ENCODE results near the gene GALNT10. TPM values are rescaled to one million over a fixed set of nuclear protein-coding genes. Genes with fewer than 3 reads are reported as not detected.

GALNT10 gene
- polyA plus RNA-seq, 1 of the 3 experiments (the other 2 are of a cell fraction), result 56.3 TPM

DNA sequence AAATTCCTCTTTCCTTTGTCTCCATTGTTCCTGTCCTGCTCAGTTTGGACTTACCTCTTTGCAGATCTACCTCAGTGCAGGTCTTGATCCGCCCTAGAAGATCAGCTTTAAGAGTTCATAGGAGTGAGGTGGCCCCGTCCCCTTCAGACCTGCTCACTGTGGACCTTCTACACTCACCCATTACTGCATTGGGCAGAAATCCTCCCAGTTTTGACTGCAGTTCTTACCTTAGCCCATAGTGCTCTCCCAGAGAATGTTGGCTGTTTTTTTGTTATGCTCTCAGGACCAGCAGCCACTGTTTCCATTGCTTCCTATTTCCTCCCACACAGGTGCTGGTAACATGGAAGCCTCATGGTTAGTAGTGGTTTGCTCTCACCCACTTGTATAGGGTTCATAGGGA, 63.3 kb downstream of the GALNT10 start (continued):
- no peak for TF ChIP-seq ELF1 (IDR thresholded peaks at IDR 0.05)
- no peak for TF ChIP-seq CTCF (IDR thresholded peaks at IDR 0.05)
- TF ChIP-seq USF1 (IDR thresholded peaks at IDR 0.05; ENCODE audit: borderline replicate concordance, low read depth), result no peak
- TF ChIP-seq NRF1 (IDR thresholded peaks at IDR 0.05; ENCODE audit: low read depth, low read length), result no peak

DNA sequence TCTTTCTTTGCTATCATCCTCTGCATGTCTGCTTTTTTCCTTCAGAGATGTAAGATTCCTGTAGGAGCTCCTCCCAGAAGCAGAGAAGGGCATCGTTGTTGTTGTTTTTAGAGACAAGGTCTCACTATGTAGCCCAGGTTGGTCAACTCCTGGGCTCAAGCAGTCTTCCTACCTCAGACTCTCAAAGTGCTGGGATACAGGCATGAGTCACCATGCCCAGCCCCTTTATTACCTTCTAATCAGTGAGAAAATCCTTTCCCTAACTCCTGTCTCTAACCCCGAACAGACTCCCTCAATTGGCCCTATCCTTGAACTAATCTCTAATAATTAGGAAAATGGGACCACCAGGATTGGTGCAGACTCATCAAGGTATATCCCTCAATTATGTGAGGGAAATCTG, 64.4 kb downstream of the GALNT10 start:
- no peaks in the 10 kb centered on the region for H3K27me3 ChIP-seq (ENCODE audit: insufficient read depth)
- H4K20me1 ChIP-seq (ENCODE audit: insufficient read depth), result no peaks in the 10 kb centered on the region
- TF ChIP-seq RCOR1 (IDR thresholded peaks at IDR 0.05; ENCODE audit: low read length) (no peak), RAD21 (IDR thresholded peaks at IDR 0.05; ENCODE audit: low read length) (no peak), PBX3 (IDR thresholded peaks at IDR 0.05) (no peak), FOXJ3 (CRISPR knock-in tag; IDR thresholded peaks at IDR 0.05) (no peak), RFX5 (IDR thresholded peaks at IDR 0.05; ENCODE audit: low read length) (no peak), MXI1 (IDR thresholded peaks at IDR 0.05; ENCODE audit: low read depth, low read length) (no peak), IRF3 (IDR thresholded peaks at IDR 0.05; ENCODE audit: low read depth, low read length) (no peak), GATA2 (CRISPR knock-in tag; IDR thresholded peaks at IDR 0.05) (no peak), GABPA (IDR thresholded peaks at IDR 0.05; ENCODE audit: low read depth) (no peak), SMC3 (IDR thresholded peaks at IDR 0.05; ENCODE audit: low read depth, low read length) (no peak)
- H3K79me2 ChIP-seq (ENCODE audit: insufficient read depth), result peaks cover 90% of the 10 kb centered on the region
- DNase-seq, result no peak
- H3F3A ChIP-seq (replicated peaks; ENCODE audit: insufficient read depth), result peaks cover 16% of the 10 kb centered on the region
- 69% methylated on average over 2 of the region's 2 CpGs for WGBS (ENCODE audit: low lambda C conversion rate)
- no peak overlapping the region for H2AFZ ChIP-seq (ENCODE audit: low read depth)
- H3K9ac ChIP-seq, result no peak overlapping the region
- H3K4me1 ChIP-seq (ENCODE audit: control insufficient read depth in 1 of 2, insufficient read depth in 2 of 2, low read depth in 1 of 2, low read length in 1 of 2), result peaks cover 0 to 5% of the 10 kb centered on the region in 2 experiments; a peak in 1 of 4 replicates
- no peak overlapping the region for H3K4me2 ChIP-seq
- ChIA-PET CTCF (no interaction called here), POLR2A (no interaction called here)
- H3K36me3 ChIP-seq (replicated peaks in 1 of 2; ENCODE audit: control insufficient read depth in 1 of 2, insufficient read depth in 2 of 2, low read length in 1 of 2), result peaks cover 0 to 23% of the 10 kb centered on the region in 2 experiments
- H3K4me3 ChIP-seq (ENCODE audit: low read depth in 2 of 2, low read length in 1 of 2), result no peak overlapping the region
- H3K9me2 ChIP-seq, result no peaks in the 10 kb centered on the region
- H3K27ac ChIP-seq (ENCODE audit: low read depth in 2 of 2, low read length in 1 of 2), result no peak overlapping the region
- H3K9me3 ChIP-seq, result 0 out of 2 replicates have a peak, but pooled peaks cover 3% of the 10 kb centered on the region
